ENCODE measurements around the gene PRPF38B.

GRCh38 chr1:108670131-108670773 is 21.9 kb upstream of the PRPF38B start:
- no peak for TF ChIP-seq CTCF (conservative IDR thresholded peaks at IDR 0.05 in 1 of 2, IDR thresholded peaks at IDR 0.05 in 1 of 2; ENCODE audit: low read depth in 1 of 2, low read length in 2 of 2)
- TF ChIP-seq EZH2 (IDR thresholded peaks at IDR 0.05; ENCODE audit: low read length, missing control alignments) = no peak

All from fibroblast of lung (primary cell).